ENCODE data around the gene PNMA8B. TPM values are rescaled to one million over a fixed set of nuclear protein-coding genes. Genes with fewer than 3 reads are reported as not detected.

The PNMA8B gene
- total RNA-seq, 1 donor from 2014 or later: 0.09 TPM

- H4K20me1 ChIP-seq (ENCODE audit: low read depth): no peaks in the 10 kb centered on the region
- Mint-ChIP-seq H3K4me1 (peaks cover 46% of the 10 kb centered on the region), H3K9me3 (no peaks in the 10 kb centered on the region), H3K4me3 (no peak overlapping the region), H3K36me3 (no peaks in the 10 kb centered on the region), H3K27ac (no peak overlapping the region), H3K27me3 (ENCODE audit: insufficient read depth, low read depth) (peaks cover 7% of the 10 kb centered on the region)
- no peak overlapping the region for H3K27ac ChIP-seq
- DNase-seq (ENCODE audit: low spot score): peak; percentile 75
- H3K4me3 ChIP-seq: no peak overlapping the region
- H3K4me2 ChIP-seq: no peak overlapping the region
- no peak overlapping the region for H2AFZ ChIP-seq (replicated peaks)
- H3K79me2 ChIP-seq (ENCODE audit: low read depth): no peaks in the 10 kb centered on the region
- no peaks in the 10 kb centered on the region for H3K36me3 ChIP-seq
- no peaks in the 10 kb centered on the region for H3K27me3 ChIP-seq
- TF ChIP-seq EZH2phosphoT487 (IDR thresholded peaks at IDR 0.05) (no peak), EZH2 (IDR thresholded peaks at IDR 0.05) (no peak), CTCF (IDR thresholded peaks at IDR 0.05) (no peak)
- H3K9me3 ChIP-seq (ENCODE audit: low read depth): no peaks in the 10 kb centered on the region
- no peak overlapping the region for H3K9ac ChIP-seq
- H3F3A ChIP-seq (ENCODE audit: low read depth): peaks cover 15% of the 10 kb centered on the region
- H3K4me1 ChIP-seq: peaks cover 10% of the 10 kb centered on the region
Observed at GRCh38 chr19:46478356-46478986, 17.2 kb downstream of the PNMA8B start.

GRCh38 chr19:46475986-46476385, 19.7 kb downstream of the PNMA8B start:
- peaks cover 10% of the 10 kb centered on the region for H3K4me1 ChIP-seq
- Mint-ChIP-seq H3K36me3 (no peaks in the 10 kb centered on the region), H3K27me3 (ENCODE audit: insufficient read depth, low read depth) (peaks cover 11% of the 10 kb centered on the region), H3K4me1 (peaks cover 46% of the 10 kb centered on the region), H3K4me3 (no peak overlapping the region), H3K27ac (no peak overlapping the region), H3K9me3 (no peaks in the 10 kb centered on the region)
- H3F3A ChIP-seq (ENCODE audit: low read depth): peaks cover 18% of the 10 kb centered on the region
- no peak overlapping the region for H3K4me2 ChIP-seq
- H3K9me3 ChIP-seq (ENCODE audit: low read depth): no peaks in the 10 kb centered on the region
- no peak overlapping the region for H2AFZ ChIP-seq (replicated peaks)
- no peaks in the 10 kb centered on the region for H3K36me3 ChIP-seq
- peaks cover 3% of the 10 kb centered on the region for H3K27me3 ChIP-seq
- TF ChIP-seq EZH2phosphoT487 (IDR thresholded peaks at IDR 0.05) (no peak), CTCF (IDR thresholded peaks at IDR 0.05) (no peak), EZH2 (IDR thresholded peaks at IDR 0.05) (no peak)
- H3K79me2 ChIP-seq (ENCODE audit: low read depth): peaks cover under 1% of the 10 kb centered on the region
- no peak overlapping the region for H3K9ac ChIP-seq
- H3K27ac ChIP-seq: no peak overlapping the region
- DNase-seq (ENCODE audit: low spot score): no peak
- no peaks in the 10 kb centered on the region for H4K20me1 ChIP-seq (ENCODE audit: low read depth)
- H3K4me3 ChIP-seq: no peak overlapping the region

GRCh38 chr19:46474211-46474610, 21.5 kb downstream of the PNMA8B start:
- Histone ChIP-seq H2AFZ (replicated peaks) (no peak overlapping the region), H3K4me3 (no peak overlapping the region), H3K27me3 (peaks cover 3% of the 10 kb centered on the region), H3K79me2 (ENCODE audit: low read depth) (peaks cover 13% of the 10 kb centered on the region), H3F3A (ENCODE audit: low read depth) (peaks cover 10% of the 10 kb centered on the region), H3K36me3 (no peaks in the 10 kb centered on the region), H4K20me1 (ENCODE audit: low read depth) (no peaks in the 10 kb centered on the region), H3K4me2 (no peak overlapping the region), H3K4me1 (peaks cover 5% of the 10 kb centered on the region), H3K9me3 (ENCODE audit: low read depth) (no peaks in the 10 kb centered on the region), H3K9ac (no peak overlapping the region), H3K27ac (no peak overlapping the region)
- Mint-ChIP-seq H3K27me3 (ENCODE audit: insufficient read depth, low read depth) (peaks cover 14% of the 10 kb centered on the region), H3K27ac (peak overlapping the region; percentile 57), H3K4me1 (peaks cover 47% of the 10 kb centered on the region), H3K9me3 (no peaks in the 10 kb centered on the region), H3K36me3 (peaks cover 13% of the 10 kb centered on the region), H3K4me3 (peak overlapping the region; percentile 28)
- no peak for DNase-seq (ENCODE audit: low spot score)
- TF ChIP-seq EZH2phosphoT487 (IDR thresholded peaks at IDR 0.05) (no peak), CTCF (IDR thresholded peaks at IDR 0.05) (no peak), EZH2 (IDR thresholded peaks at IDR 0.05) (no peak)
